SK-N-SH (cell line): Measurements from ENCODE around the gene CIC. TPM values are rescaled to one million over a fixed set of nuclear protein-coding genes. Genes with fewer than 3 reads are reported as not detected.

Experiments
- ELF1 ChIP-seq: IDR thresholded peaks from 2 replicates; pipeline ENCODE4 v1.4.0; 2012
- EZH2phosphoT487 ChIP-seq: fragments of 200-600 bp; sonication (generic); IDR thresholded peaks from 2 replicates; pipeline ENCODE4 v1.6.1; 2017; ENCODE audit warnings: low read depth, mixed run types, mild to moderate bottlenecking, antibody characterized with exemption, moderate library complexity, borderline replicate concordance
- FOSL2 ChIP-seq: IDR thresholded peaks from 2 replicates; pipeline ENCODE4 v1.4.0; 2012; ENCODE audit warnings: low read depth, mild to moderate bottlenecking, moderate library complexity, borderline replicate concordance
- FOXJ3 ChIP-seq: sonication (generic); formaldehyde crosslinking; IDR thresholded peaks from 2 replicates; pipeline ENCODE4 v1.5.1; 2020; ENCODE audit warnings: mild to moderate bottlenecking, missing genetic modification reagents
- GABPA ChIP-seq: IDR thresholded peaks from 2 replicates; pipeline ENCODE4 v1.4.0; 2012; ENCODE audit warnings: low read depth, mild to moderate bottlenecking
- GATA2 ChIP-seq: sonication (generic); formaldehyde crosslinking; IDR thresholded peaks from 2 replicates; pipeline ENCODE4 v1.5.0; 2020; ENCODE audit warnings: mild to moderate bottlenecking, missing genetic modification reagents
- JUND ChIP-seq: IDR thresholded peaks from 2 replicates; pipeline ENCODE4 v1.4.0; 2012
- MEF2A ChIP-seq: IDR thresholded peaks from 2 replicates; pipeline ENCODE4 v1.4.0; 2012; ENCODE audit warnings: low read depth, borderline replicate concordance
- MXI1 ChIP-seq: IDR thresholded peaks from 2 replicates; pipeline ENCODE4 v1.6.1; 2012; ENCODE audit warnings: mild to moderate bottlenecking, low read depth, low read length, improper control_type of control experiment
- NFIC ChIP-seq: IDR thresholded peaks from 2 replicates; pipeline ENCODE4 v1.4.0; 2012; ENCODE audit warnings: borderline replicate concordance
- NRF1 ChIP-seq: IDR thresholded peaks from 2 replicates; pipeline ENCODE4 v1.6.1; 2012; ENCODE audit warnings: low read depth, mild to moderate bottlenecking, low read length
- POLR2AphosphoS5 ChIP-seq: IDR thresholded peaks from 2 replicates; pipeline ENCODE4 v1.6.1; 2012; ENCODE audit warnings: low read depth, low read length
- RAD21 ChIP-seq: IDR thresholded peaks from 2 replicates; pipeline ENCODE4 v1.6.1; 2012; ENCODE audit warnings: mild to moderate bottlenecking, low read length
- RCOR1 ChIP-seq: fragments of 150-350 bp; IDR thresholded peaks from 2 replicates; pipeline ENCODE4 v1.6.1; 2017; ENCODE audit warnings: antibody characterized with exemption, low read length
- RFX5 ChIP-seq: IDR thresholded peaks from 2 replicates; pipeline ENCODE4 v1.6.1; 2012; ENCODE audit warnings: mild to moderate bottlenecking, improper control_type of control experiment, low read length
- RXRA ChIP-seq: IDR thresholded peaks from 2 replicates; pipeline ENCODE4 v1.4.0; 2012; ENCODE audit warnings: low read depth, mild to moderate bottlenecking, borderline replicate concordance
- SIN3A ChIP-seq: IDR thresholded peaks from 2 replicates; pipeline ENCODE4 v1.6.1; 2012; ENCODE audit warnings: low read depth, mild to moderate bottlenecking, low read length, moderate library complexity, borderline replicate concordance
- SMC3 ChIP-seq: IDR thresholded peaks from 2 replicates; pipeline ENCODE4 v1.6.1; 2012; ENCODE audit warnings: low read depth, low read length, improper control_type of control experiment
- TAF1 ChIP-seq: IDR thresholded peaks from 2 replicates; pipeline ENCODE4 v1.6.1; 2012; ENCODE audit warnings: low read depth, mild to moderate bottlenecking, low read length, moderate library complexity, borderline replicate concordance
- TCF12 ChIP-seq: IDR thresholded peaks from 2 replicates; pipeline ENCODE4 v1.4.0; 2012
- TEAD4 ChIP-seq: IDR thresholded peaks from 2 replicates; pipeline ENCODE4 v1.4.0; 2012; ENCODE audit warnings: mild to moderate bottlenecking, borderline replicate concordance; ENCODE audit not compliant: insufficient read depth
- YY1 ChIP-seq: IDR thresholded peaks from 2 replicates; pipeline ENCODE4 v1.4.0; 2012; ENCODE audit warnings: low read depth, mild to moderate bottlenecking
- polyA plus RNA-seq, 3 experiments: library from polyadenylated mRNA; depleted of rRNA; stranded (reverse); fragments of >200 nt; gene quantifications; 2 replicates each; pipeline ENCODE4 v1.2.3, GENCODE V29; 2012
- TF ChIP-seq, protein P1 (sequence below): IDR thresholded peaks from 2 replicates; pipeline ENCODE4 v1.6.1; 2012; ENCODE audit warnings: mild to moderate bottlenecking, low read depth, low read length, moderate library complexity
- TF ChIP-seq, protein P2 (sequence below): IDR thresholded peaks from 2 replicates; pipeline ENCODE4; 2012
- TF ChIP-seq, protein P3 (sequence below): fragments of 150-350 bp; IDR thresholded peaks from 2 replicates; pipeline ENCODE4 v1.6.1; 2016; ENCODE audit warnings: mild to moderate bottlenecking, low read depth, low read length
- TF ChIP-seq, protein P4 (sequence below): IDR thresholded peaks from 2 replicates; pipeline ENCODE4 v1.4.0; 2012; ENCODE audit warnings: low read depth
- TF ChIP-seq, protein P5 (sequence below): fragments of 200-600 bp; sonication (generic); IDR thresholded peaks from 2 replicates; pipeline ENCODE4 v1.6.1; 2017; ENCODE audit warnings: antibody characterized with exemption, mild to moderate bottlenecking, moderate library complexity
- TF ChIP-seq, protein P6 (sequence below): IDR thresholded peaks from 2 replicates; pipeline ENCODE4 v1.4.0; 2012; ENCODE audit warnings: low read depth, borderline replicate concordance

CIC gene
- polyA plus RNA-seq, 1 of the 3 experiments (the other 2 are of a cell fraction), result 16.9 TPM

DNA sequence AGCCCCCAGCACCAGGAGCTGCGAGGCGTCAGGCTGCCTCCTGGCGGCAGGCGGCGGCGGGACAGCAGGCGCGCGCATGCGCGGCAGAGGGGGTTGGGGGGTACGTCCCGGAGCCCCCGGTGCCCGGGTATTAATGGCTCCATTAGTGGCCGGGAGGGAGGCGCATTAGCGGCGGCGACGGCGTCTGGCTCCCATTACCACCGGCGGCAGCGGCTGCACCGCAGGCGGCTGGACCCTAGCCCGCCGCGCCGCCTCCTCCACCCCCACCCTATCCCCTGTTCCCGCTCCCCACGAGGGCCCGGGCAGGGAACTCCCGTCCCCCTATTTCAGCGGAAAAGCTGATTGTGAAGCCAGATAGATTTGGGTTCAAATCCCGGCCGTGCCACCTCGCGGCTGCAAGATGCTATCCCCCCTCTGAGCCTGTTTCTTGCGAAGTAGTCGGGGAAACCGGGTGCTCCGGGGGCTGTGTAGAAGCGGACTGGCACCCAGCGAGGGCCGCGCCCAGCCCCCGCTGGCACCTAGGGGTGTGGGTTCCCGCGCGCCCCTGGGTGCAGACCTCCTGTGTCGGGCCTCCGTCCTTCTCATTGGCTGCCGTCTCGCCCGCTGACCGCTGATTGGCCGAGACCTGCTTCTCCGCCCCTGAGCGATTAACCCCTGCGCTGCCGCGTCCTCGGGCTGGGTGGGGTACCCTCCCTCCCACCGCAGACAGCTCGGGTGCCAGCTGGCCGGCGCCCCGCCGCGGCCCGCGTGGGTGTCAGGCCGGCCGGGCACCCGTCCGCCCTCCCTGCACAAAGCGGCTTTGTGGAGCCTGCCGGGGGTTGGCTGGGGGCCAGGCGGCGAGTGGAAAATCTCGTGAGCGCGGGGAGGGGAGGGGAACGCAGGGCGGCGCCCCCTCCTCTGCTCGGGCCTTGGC is 11.1 kb downstream of the CIC start (continued):
- TF ChIP-seq, protein P1, sequence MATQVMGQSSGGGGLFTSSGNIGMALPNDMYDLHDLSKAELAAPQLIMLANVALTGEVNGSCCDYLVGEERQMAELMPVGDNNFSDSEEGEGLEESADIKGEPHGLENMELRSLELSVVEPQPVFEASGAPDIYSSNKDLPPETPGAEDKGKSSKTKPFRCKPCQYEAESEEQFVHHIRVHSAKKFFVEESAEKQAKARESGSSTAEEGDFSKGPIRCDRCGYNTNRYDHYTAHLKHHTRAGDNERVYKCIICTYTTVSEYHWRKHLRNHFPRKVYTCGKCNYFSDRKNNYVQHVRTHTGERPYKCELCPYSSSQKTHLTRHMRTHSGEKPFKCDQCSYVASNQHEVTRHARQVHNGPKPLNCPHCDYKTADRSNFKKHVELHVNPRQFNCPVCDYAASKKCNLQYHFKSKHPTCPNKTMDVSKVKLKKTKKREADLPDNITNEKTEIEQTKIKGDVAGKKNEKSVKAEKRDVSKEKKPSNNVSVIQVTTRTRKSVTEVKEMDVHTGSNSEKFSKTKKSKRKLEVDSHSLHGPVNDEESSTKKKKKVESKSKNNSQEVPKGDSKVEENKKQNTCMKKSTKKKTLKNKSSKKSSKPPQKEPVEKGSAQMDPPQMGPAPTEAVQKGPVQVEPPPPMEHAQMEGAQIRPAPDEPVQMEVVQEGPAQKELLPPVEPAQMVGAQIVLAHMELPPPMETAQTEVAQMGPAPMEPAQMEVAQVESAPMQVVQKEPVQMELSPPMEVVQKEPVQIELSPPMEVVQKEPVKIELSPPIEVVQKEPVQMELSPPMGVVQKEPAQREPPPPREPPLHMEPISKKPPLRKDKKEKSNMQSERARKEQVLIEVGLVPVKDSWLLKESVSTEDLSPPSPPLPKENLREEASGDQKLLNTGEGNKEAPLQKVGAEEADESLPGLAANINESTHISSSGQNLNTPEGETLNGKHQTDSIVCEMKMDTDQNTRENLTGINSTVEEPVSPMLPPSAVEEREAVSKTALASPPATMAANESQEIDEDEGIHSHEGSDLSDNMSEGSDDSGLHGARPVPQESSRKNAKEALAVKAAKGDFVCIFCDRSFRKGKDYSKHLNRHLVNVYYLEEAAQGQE, result no peak
- TF ChIP-seq, protein P2, sequence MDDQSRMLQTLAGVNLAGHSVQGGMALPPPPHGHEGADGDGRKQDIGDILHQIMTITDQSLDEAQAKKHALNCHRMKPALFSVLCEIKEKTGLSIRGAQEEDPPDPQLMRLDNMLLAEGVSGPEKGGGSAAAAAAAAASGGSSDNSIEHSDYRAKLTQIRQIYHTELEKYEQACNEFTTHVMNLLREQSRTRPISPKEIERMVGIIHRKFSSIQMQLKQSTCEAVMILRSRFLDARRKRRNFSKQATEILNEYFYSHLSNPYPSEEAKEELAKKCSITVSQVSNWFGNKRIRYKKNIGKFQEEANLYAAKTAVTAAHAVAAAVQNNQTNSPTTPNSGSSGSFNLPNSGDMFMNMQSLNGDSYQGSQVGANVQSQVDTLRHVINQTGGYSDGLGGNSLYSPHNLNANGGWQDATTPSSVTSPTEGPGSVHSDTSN, result peak; percentile 23; the same call in 1 of the 2 replicates
- TF ChIP-seq NRF1 (peak; percentile 88), MEF2A (no peak; the same call in 1 of the 2 replicates), TEAD4 (no peak), GATA2 (CRISPR knock-in tag) (0 out of 2 replicates have a peak, but pooled peaks have one; percentile 31), TAF1 (peak; percentile 45; the same call in 1 of the 2 replicates), ELF1 (no peak), GABPA (no peak), SMC3 (peak; percentile 73), FOSL2 (no peak), EZH2phosphoT487 (no peak), POLR2AphosphoS5 (peak; percentile 80), RXRA (no peak), FOXJ3 (no peak), SIN3A (peak; percentile 46; the same call in 1 of the 2 replicates), NFIC (peak; percentile 81), YY1 (no peak), MXI1 (peak; percentile 27), RAD21 (peak; percentile 77), RCOR1 (peak; percentile 42; the same call in 1 of the 2 replicates), JUND (no peak), RFX5 (peak; percentile 72; the same call in 1 of the 2 replicates), TCF12 (peak; percentile 38; the same call in 1 of the 2 replicates)
- TF ChIP-seq, protein P3, sequence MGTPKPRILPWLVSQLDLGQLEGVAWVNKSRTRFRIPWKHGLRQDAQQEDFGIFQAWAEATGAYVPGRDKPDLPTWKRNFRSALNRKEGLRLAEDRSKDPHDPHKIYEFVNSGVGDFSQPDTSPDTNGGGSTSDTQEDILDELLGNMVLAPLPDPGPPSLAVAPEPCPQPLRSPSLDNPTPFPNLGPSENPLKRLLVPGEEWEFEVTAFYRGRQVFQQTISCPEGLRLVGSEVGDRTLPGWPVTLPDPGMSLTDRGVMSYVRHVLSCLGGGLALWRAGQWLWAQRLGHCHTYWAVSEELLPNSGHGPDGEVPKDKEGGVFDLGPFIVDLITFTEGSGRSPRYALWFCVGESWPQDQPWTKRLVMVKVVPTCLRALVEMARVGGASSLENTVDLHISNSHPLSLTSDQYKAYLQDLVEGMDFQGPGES, result peak; percentile 49
- TF ChIP-seq, protein P4, sequence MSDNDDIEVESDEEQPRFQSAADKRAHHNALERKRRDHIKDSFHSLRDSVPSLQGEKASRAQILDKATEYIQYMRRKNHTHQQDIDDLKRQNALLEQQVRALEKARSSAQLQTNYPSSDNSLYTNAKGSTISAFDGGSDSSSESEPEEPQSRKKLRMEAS, result peak; percentile 16; the same call in 1 of the 2 replicates
- TF ChIP-seq, protein P5, sequence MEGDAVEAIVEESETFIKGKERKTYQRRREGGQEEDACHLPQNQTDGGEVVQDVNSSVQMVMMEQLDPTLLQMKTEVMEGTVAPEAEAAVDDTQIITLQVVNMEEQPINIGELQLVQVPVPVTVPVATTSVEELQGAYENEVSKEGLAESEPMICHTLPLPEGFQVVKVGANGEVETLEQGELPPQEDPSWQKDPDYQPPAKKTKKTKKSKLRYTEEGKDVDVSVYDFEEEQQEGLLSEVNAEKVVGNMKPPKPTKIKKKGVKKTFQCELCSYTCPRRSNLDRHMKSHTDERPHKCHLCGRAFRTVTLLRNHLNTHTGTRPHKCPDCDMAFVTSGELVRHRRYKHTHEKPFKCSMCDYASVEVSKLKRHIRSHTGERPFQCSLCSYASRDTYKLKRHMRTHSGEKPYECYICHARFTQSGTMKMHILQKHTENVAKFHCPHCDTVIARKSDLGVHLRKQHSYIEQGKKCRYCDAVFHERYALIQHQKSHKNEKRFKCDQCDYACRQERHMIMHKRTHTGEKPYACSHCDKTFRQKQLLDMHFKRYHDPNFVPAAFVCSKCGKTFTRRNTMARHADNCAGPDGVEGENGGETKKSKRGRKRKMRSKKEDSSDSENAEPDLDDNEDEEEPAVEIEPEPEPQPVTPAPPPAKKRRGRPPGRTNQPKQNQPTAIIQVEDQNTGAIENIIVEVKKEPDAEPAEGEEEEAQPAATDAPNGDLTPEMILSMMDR, result peak; percentile 89
- TF ChIP-seq, protein P6, sequence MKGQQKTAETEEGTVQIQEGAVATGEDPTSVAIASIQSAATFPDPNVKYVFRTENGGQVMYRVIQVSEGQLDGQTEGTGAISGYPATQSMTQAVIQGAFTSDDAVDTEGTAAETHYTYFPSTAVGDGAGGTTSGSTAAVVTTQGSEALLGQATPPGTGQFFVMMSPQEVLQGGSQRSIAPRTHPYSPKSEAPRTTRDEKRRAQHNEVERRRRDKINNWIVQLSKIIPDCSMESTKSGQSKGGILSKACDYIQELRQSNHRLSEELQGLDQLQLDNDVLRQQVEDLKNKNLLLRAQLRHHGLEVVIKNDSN, result no peak
